Stomach (tissue), 9 donors: ENCODE measurements around the gene TRIM4. TPM values are rescaled to one million over a fixed set of nuclear protein-coding genes. Genes with fewer than 3 reads are reported as not detected.
"Not testable (repeated sequence)": the region's sequence is repeated elsewhere in the genome, so short reads cannot be mapped to it uniquely, and the experiment has no call there.

ENCODE experiments used
- DNase-seq, 2 donors: peaks; one replicate each; pipeline versions ENCODE4 v3.0.0 to v3.0.0-alpha.2; 2013 to 2019
- H3K27ac ChIP-seq, 5 donors: fragments of 200-600 bp in 4 of 5; sonication (generic) in 4 of 5; one replicate each; pipeline ENCODE4 v1.5.1; 2013 to 2019; ENCODE audit warnings: mild to moderate bottlenecking in 1 of 5, moderate library complexity in 1 of 5
- H3K27me3 ChIP-seq, 3 donors: fragments of 200-600 bp; sonication (generic); one replicate each; pipeline ENCODE4 v1.5.1; 2017 to 2019; ENCODE audit warnings: mixed run types in 1 of 3
- H3K36me3 ChIP-seq, 4 donors: fragments of 200-600 bp; sonication (generic); 1 replicate in 3 of 4; 2 replicates in 1 of 4; pipeline ENCODE4 v1.5.1; 2016 to 2019
- H3K4me1 ChIP-seq, 4 donors: fragments of 200-600 bp; sonication (generic); one replicate each; pipeline ENCODE4 v1.5.1; 2016 to 2019
- H3K4me3 ChIP-seq, 4 donors: fragments of 200-600 bp; sonication (generic) in 3 of 4; one replicate each; pipeline ENCODE4 v1.5.1; 2016 to 2019; ENCODE audit warnings: mild to moderate bottlenecking in 1 of 4
- H3K9me3 ChIP-seq, 4 donors: fragments of 200-600 bp; sonication (generic); one replicate each; pipeline ENCODE4 v1.5.1; 2016 to 2019
- EP300 ChIP-seq: sonication (generic); formaldehyde crosslinking; IDR thresholded peaks from one replicate; pipeline ENCODE4 v1.6.1; 2017; ENCODE audit warnings: antibody characterized with exemption
- POLR2A ChIP-seq, 4 donors: fragments of 450-650 bp; IDR thresholded peaks; one replicate each; pipeline ENCODE4 v1.6.1; 2016; ENCODE audit warnings: antibody characterized with exemption in 4 of 4, control low read depth in 2 of 4, mild to moderate bottlenecking in 1 of 4, moderate library complexity in 1 of 4
- POLR2AphosphoS5 ChIP-seq, 3 donors: sonication (generic); formaldehyde crosslinking; IDR thresholded peaks; one replicate each; pipeline ENCODE4 v1.6.1; 2016; ENCODE audit warnings: antibody characterized with exemption in 3 of 3
- WGBS, 5 donors: extraction: QIAGEN DNeasy Blood & Tissue Kit in 3 of 5; methylation state at CpG; one replicate each; pipeline versions ENCODE4 v1.1.5 to v1.1.7; 2013 to 2018; 5-methylcytosine and 5-hydroxymethylcytosine counted together
- intact Hi-C: fragments of 100-400 bp; cut with DNase I; formaldehyde crosslinking; loops from one replicate; pipeline ENCODE4 v1.15.1; 2023; ENCODE audit warnings: low total_unique reads
- polyA plus RNA-seq, 3 donors: library from polyadenylated mRNA; stranded (reverse); fragments of 200-250 nt; gene quantifications; one replicate each; pipeline ENCODE4 v1.2.3, GENCODE V29; 2013
- total RNA-seq, 5 donors: library from RNA; depleted of rRNA; stranded (reverse); fragments of >200 nt; gene quantifications; one replicate each; pipeline versions ENCODE4 v1.1.0 to v1.2.3, GENCODE V29; 2014 to 2016
- TF ChIP-seq, protein P1 (sequence below), 7 experiments: fragments of 450-650 bp in 4 of 7; fragments of 200-600 bp in 3 of 7; sonication (generic) in 3 of 7; IDR thresholded peaks; one replicate each; pipeline ENCODE4 v1.5.1; 2016 to 2019; ENCODE audit warnings: antibody characterized with exemption in 7 of 7, control low read depth in 2 of 7, mild to moderate bottlenecking in 1 of 7
- donor health status: healthy with polysubstance abuse.
- donor health status: Bipolar disorder and iron deficiency.
- donor health status: healthy.

TRIM4 gene
- total and polyA plus RNA-seq, 8 donors = 12.6 to 46.1 (median 30.3) TPM

DNA sequence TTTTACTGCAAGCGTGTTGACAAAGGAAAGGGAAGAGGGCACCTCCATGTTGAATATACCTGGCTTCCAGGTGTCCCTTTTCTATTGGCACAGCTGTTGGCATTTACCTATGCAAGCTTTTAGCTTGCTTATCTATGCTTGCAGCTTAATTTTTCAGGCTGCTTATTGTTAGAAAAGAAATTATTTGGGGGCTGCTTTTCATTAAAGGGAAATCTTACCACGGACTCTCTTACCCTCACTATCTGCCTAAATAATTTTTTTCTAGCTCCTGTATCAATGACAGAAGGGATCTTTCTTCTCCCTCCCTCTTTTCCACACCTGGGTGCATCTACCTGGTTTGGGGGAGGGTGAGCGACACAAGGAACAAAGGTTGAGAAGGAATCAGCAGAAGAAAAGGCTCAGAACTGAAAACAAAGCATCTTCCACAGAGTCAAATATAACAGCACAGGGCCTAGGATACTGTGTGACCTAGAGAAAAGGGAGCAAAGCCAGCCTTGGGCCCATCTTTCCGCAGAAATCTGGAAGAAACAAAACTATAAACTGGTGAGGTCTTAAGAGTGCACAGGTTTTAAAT, 25.3 kb upstream of the TRIM4 start:
- Histone ChIP-seq H3K36me3 (no peaks in the 10 kb centered on the region), H3K27me3 (peaks cover 0 to 10% (median 5%) of the 10 kb centered on the region in 3 donors), H3K9me3 (no peaks in the 10 kb centered on the region), H3K27ac (no peak overlapping the region), H3K4me1 (no peaks in the 10 kb centered on the region), H3K4me3 (no peak overlapping the region)
- WGBS, 5 donors = 43 to 56% (median 52%) methylated on average over 4 of the region's 4 CpGs
- no peak for DNase-seq
- TF ChIP-seq EP300 (no peak), POLR2AphosphoS5 (IDR thresholded peaks at IDR 0.05) (no peak), POLR2A (IDR thresholded peaks at IDR 0.05) (no peak)
- TF ChIP-seq, protein P1, sequence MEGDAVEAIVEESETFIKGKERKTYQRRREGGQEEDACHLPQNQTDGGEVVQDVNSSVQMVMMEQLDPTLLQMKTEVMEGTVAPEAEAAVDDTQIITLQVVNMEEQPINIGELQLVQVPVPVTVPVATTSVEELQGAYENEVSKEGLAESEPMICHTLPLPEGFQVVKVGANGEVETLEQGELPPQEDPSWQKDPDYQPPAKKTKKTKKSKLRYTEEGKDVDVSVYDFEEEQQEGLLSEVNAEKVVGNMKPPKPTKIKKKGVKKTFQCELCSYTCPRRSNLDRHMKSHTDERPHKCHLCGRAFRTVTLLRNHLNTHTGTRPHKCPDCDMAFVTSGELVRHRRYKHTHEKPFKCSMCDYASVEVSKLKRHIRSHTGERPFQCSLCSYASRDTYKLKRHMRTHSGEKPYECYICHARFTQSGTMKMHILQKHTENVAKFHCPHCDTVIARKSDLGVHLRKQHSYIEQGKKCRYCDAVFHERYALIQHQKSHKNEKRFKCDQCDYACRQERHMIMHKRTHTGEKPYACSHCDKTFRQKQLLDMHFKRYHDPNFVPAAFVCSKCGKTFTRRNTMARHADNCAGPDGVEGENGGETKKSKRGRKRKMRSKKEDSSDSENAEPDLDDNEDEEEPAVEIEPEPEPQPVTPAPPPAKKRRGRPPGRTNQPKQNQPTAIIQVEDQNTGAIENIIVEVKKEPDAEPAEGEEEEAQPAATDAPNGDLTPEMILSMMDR (IDR thresholded peaks at IDR 0.05) = no peak
- intact Hi-C loops = no loop called here

DNA sequence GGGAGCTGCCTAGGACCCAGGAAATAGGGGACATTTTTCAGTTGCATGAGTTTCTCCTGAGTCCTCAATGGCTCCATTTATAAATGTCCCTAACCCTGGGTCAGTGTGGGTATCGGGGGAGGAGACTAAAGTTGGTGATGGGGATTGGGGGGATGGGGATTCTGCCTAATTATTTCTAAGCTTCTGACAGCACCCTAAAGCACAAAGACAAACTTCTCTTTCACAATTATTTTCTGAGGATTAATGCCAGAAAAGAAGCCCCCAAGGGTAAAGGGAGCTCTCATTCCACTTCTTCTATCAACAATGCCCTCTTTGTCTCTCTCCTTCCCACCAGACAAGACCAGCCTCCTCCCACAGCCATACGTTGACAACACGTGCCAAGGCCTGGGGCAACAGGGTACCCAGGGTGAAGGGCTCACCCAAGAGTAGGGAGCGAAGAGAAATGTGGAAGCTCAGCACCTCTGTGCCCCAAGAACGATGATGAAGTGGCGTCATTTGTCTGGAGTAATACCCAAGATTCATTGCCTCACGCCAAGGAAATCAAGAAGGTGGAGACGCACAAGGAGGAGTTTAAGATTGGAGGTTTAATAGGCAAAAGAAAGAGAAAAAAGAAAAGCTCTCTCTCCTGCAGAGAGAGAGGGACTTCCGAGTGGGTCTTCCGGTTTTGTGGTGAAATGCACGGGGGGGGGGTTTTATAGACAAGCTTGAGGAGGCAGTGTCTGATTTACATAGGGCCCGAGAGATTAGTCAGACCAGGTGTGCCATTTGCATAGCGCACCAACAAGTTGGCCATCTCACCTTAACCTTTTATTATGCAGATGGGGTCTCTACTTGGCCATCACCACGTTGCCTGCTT, 24.5 kb upstream of the TRIM4 start:
- 37 to 49% (median 43%) methylated on average over 14 of the region's 14 CpGs for WGBS, 5 donors

DNA sequence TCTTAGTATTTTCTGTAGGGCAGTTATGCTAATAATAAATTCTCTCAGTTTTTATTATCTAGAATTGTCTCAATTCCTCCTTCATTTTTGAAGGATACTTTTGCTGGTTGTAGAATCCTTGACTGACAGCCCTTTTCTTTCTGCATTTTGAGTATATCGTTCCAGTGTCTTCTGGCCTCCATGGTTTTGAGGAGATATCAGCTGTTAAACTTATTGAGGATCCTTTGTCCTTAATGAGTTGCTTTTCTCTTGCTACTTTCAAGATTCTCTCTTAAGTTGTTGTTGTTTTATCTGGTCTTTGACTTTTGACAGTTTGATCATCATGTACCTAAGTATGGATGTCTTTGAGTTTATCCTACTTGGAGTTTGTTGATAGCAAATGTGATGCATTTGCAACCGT, 19.0 kb upstream of the TRIM4 start:
- Histone ChIP-seq H3K4me3 (no peak overlapping the region), H3K36me3 (no peaks in the 10 kb centered on the region), H3K4me1 (no peaks in the 10 kb centered on the region), H3K27ac (no peak overlapping the region), H3K9me3 (peaks cover 0 to 13% (median 8%) of the 10 kb centered on the region in 4 donors), H3K27me3 (peaks cover 0 to 26% (median 4%) of the 10 kb centered on the region in 3 donors)
- TF ChIP-seq, protein P1 (IDR thresholded peaks at IDR 0.05) = no peak
- no peak for TF ChIP-seq POLR2AphosphoS5 (IDR thresholded peaks at IDR 0.05)
- TF ChIP-seq EP300 = no peak
- no peak for TF ChIP-seq POLR2A (IDR thresholded peaks at IDR 0.05)
- 74 to 94% (median 88%) methylated on average over 2 of the region's 2 CpGs for WGBS, 5 donors
- intact Hi-C loops = no loop called here
- no peak for DNase-seq

More for the DNA sequence above, 24.5 kb upstream of the TRIM4 start:
- Histone ChIP-seq H3K36me3 (no peaks in the 10 kb centered on the region), H3K27me3 (peaks cover 0 to 10% (median 5%) of the 10 kb centered on the region in 3 donors), H3K27ac (no peak overlapping the region), H3K4me1 (no peaks in the 10 kb centered on the region), H3K4me3 (no peak overlapping the region), H3K9me3 (peaks cover 0 to 4% (median under 1%) of the 10 kb centered on the region in 4 donors)
- TF ChIP-seq POLR2A (IDR thresholded peaks at IDR 0.05) (no peak), POLR2AphosphoS5 (IDR thresholded peaks at IDR 0.05) (no peak), EP300 (no peak)
- TF ChIP-seq, protein P1 (IDR thresholded peaks at IDR 0.05) = no peak
- intact Hi-C loops = no loop called here
- peak in 1 of 2 donors; percentile 36 for DNase-seq

DNA sequence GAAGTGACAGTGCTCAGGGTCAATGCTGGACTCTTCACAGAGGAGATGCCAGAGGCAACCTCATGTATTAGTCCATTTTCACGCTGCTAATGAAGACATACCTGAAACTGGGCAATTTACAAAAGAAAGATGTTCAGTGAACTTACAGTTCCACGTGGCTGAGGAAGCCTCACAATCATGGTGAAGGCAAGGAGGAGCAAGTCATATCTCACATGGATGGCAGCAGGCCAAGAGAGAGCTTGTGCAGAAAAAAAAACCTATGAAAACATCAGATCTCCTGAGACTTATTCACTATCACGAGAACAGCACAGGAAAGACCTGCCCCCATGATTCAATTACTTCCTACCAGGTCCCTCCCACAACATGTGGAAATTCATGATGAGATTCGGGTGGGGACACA, 15.7 kb upstream of the TRIM4 start:
- H3K27ac ChIP-seq, DNase-seq, H3K4me1 ChIP-seq, H3K4me3 ChIP-seq, H3K36me3 ChIP-seq, intact Hi-C loops: not testable (repeated sequence)
- Histone ChIP-seq H3K27me3 (peaks cover 0 to 26% (median 4%) of the 10 kb centered on the region in 3 donors), H3K9me3 (peaks cover 0 to 13% (median 8%) of the 10 kb centered on the region in 4 donors)
- 37 to 48% (median 45%) methylated on average over 4 of the region's 4 CpGs for WGBS, 5 donors
